Loucy (cell line): Measurements from ENCODE around the gene NDUFV1.

Source experiments
- CTCF ChIP-seq: fragments of 200-600 bp; sonication (generic); conservative IDR thresholded peaks from 2 replicates; pipeline ENCODE4 v1.5.1; 2014; ENCODE audit warnings: mild to moderate bottlenecking, antibody characterized with exemption, low read length
- EZH2phosphoT487 ChIP-seq: fragments of 200-600 bp; IDR thresholded peaks from 2 replicates; pipeline ENCODE4 v1.6.1; 2018; ENCODE audit warnings: antibody characterized with exemption, mild to moderate bottlenecking, moderate library complexity, borderline replicate concordance

- TF ChIP-seq CTCF, result no peak
- TF ChIP-seq EZH2phosphoT487, result peak; percentile 89; the same call in 1 of the 2 replicates
Measured at GRCh38 chr11:67600324-67601029, 6.3 kb upstream of the NDUFV1 start.
